ENCODE results near the gene PHLPP2. TPM values are rescaled to one million over a fixed set of nuclear protein-coding genes. Genes with fewer than 3 reads are reported as not detected.

The PHLPP2 gene
- total RNA-seq, 1 donor from 2014 or later: 9.3 TPM

GRCh38 chr16:71746442-71747046, 22.0 kb upstream of the PHLPP2 start:
- ATAC-seq: peak; percentile 54
- TF ChIP-seq, protein P1, sequence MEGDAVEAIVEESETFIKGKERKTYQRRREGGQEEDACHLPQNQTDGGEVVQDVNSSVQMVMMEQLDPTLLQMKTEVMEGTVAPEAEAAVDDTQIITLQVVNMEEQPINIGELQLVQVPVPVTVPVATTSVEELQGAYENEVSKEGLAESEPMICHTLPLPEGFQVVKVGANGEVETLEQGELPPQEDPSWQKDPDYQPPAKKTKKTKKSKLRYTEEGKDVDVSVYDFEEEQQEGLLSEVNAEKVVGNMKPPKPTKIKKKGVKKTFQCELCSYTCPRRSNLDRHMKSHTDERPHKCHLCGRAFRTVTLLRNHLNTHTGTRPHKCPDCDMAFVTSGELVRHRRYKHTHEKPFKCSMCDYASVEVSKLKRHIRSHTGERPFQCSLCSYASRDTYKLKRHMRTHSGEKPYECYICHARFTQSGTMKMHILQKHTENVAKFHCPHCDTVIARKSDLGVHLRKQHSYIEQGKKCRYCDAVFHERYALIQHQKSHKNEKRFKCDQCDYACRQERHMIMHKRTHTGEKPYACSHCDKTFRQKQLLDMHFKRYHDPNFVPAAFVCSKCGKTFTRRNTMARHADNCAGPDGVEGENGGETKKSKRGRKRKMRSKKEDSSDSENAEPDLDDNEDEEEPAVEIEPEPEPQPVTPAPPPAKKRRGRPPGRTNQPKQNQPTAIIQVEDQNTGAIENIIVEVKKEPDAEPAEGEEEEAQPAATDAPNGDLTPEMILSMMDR (IDR thresholded peaks at IDR 0.05): peak; percentile 71
- Histone ChIP-seq H3K36me3 (peaks cover 93% of the 10 kb centered on the region), H3K9me3 (no peaks in the 10 kb centered on the region), H3K4me3 (no peak overlapping the region), H3K27ac (no peak overlapping the region), H3K4me1 (no peaks in the 10 kb centered on the region), H3K27me3 (no peaks in the 10 kb centered on the region)
- DNase-seq: no peak
- intact Hi-C loops (cut with DNase I): no loop called here

DNA sequence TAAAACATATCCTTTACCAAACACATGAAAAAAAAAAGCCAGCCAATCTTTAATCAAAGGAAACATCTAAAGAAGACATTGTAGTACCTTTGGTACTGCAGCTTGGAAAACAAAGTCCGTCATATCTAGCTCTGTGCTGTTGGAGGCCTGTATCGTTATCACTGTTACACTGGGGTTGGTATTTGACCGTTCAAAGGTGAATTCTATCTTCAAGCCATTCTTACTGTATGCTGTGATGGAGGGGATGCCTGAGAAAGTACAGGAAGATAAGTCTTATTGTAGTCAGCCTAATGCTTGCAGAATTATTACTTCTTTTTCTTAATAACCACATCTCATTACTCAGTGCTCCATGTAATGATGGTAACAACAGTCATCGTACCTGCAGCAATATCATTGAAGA, 14.4 kb upstream of the PHLPP2 start:
- intact Hi-C loops (cut with DNase I): no loop called here

DNA sequence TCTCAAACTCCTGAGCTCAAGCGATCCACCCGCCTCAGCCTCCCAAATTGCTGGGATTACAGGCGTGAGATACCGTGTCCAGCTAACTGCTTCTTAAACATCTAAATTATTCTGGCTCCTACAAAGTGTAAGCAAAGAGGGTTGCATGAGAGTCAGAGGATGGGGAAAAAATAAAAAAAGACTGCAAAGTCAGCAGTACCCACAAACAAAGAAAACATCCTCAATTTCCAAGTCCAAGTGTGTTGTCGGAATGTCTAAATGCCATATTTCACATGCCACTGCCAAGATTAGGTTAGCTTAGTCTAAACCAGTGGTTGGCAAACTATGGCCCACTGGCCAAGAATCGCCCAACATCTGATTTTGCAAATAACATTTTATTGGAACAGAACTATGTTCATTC, 13.0 kb upstream of the PHLPP2 start:
- ATAC-seq: no peak

More for the DNA sequence above, 14.4 kb upstream of the PHLPP2 start:
- Histone ChIP-seq H3K27me3 (no peaks in the 10 kb centered on the region), H3K27ac (no peak overlapping the region), H3K4me1 (no peaks in the 10 kb centered on the region), H3K36me3 (peaks cover 90% of the 10 kb centered on the region), H3K9me3 (no peaks in the 10 kb centered on the region), H3K4me3 (no peak overlapping the region)
- DNase-seq (no peak), ATAC-seq (no peak)
- TF ChIP-seq, protein P1 (IDR thresholded peaks at IDR 0.05): no peak

DNA sequence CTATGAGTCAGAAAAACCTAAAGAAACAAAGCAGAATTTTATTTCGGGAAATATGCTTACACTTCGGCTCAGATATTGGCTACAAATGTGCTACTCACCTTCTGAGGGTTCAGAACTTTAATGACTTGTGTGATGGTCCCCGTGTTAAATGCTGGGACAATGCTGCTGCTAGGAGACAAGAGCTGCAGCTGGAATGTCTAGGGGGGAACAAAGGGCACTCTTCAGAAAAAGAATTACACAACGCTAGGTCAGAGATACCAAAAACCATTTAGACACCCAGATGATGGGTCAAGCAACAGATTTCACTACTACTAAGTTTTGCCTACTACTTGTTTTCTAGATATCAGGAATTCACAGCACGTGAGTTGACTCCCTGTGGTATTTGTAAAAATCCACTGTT, 10.0 kb upstream of the PHLPP2 start:
- H3K27ac ChIP-seq: no peak overlapping the region
- intact Hi-C loops (cut with DNase I): no loop called here
- no peaks in the 10 kb centered on the region for H3K27me3 ChIP-seq
- TF ChIP-seq, protein P1 (IDR thresholded peaks at IDR 0.05): no peak
- H3K36me3 ChIP-seq: peaks cover 86% of the 10 kb centered on the region
- ATAC-seq (no peak), DNase-seq (no peak)
- H3K9me3 ChIP-seq: no peaks in the 10 kb centered on the region
- no peak overlapping the region for H3K4me3 ChIP-seq
- no peaks in the 10 kb centered on the region for H3K4me1 ChIP-seq

More for the DNA sequence above, 13.0 kb upstream of the PHLPP2 start:
- Histone ChIP-seq H3K9me3 (no peaks in the 10 kb centered on the region), H3K4me3 (no peak overlapping the region), H3K36me3 (peaks cover 90% of the 10 kb centered on the region), H3K4me1 (no peaks in the 10 kb centered on the region), H3K27ac (no peak overlapping the region), H3K27me3 (no peaks in the 10 kb centered on the region)
- DNase-seq: no peak
- TF ChIP-seq, protein P1 (IDR thresholded peaks at IDR 0.05): no peak
- intact Hi-C loops (cut with DNase I): no loop called here

DNA sequence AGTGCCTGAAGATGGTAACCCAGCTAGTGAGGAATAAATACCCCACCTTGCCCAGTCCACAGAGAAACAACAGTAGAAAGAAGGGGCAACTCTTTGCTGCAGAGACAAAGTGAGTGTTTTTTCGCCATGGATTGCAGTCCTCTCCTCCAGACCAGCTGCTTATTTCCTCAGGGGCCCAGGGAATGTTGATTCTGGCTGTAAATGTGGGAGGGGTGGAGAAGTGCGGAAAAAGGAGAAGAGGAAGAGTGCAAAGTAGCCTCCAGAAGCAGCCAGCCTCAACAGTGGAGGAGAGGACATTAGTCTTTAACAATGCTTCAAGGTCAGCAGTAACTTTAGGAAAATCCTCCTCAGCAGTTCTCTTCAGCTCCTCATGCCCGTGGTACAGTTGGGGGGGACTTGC, 8.1 kb upstream of the PHLPP2 start:
- Histone ChIP-seq H3K36me3 (peaks cover 66% of the 10 kb centered on the region), H3K9me3 (no peaks in the 10 kb centered on the region), H3K27me3 (no peaks in the 10 kb centered on the region), H3K4me1 (no peaks in the 10 kb centered on the region), H3K4me3 (no peak overlapping the region), H3K27ac (no peak overlapping the region)
- ATAC-seq: no peak
- DNase-seq: no peak
- intact Hi-C loops (cut with DNase I): no loop called here
- TF ChIP-seq, protein P1 (IDR thresholded peaks at IDR 0.05): no peak

Measured in upper lobe of right lung (tissue), 1 donor.